NCI-H1092 (cell line): Measurements from ENCODE around the gene GEMIN7.
A peak's percentile ranks its signal among the peaks of the same experiment; 100 is the strongest.
"Not testable (repeated sequence)": the region's sequence is repeated elsewhere in the genome, so short reads cannot be mapped to it uniquely, and the experiment has no call there.

ENCODE experiments used
- DNase-seq: peaks from one replicate; lab custom pipeline; 2025; lab: John Stamatoyannopoulos, UW

Gene GEMIN7

DNA sequence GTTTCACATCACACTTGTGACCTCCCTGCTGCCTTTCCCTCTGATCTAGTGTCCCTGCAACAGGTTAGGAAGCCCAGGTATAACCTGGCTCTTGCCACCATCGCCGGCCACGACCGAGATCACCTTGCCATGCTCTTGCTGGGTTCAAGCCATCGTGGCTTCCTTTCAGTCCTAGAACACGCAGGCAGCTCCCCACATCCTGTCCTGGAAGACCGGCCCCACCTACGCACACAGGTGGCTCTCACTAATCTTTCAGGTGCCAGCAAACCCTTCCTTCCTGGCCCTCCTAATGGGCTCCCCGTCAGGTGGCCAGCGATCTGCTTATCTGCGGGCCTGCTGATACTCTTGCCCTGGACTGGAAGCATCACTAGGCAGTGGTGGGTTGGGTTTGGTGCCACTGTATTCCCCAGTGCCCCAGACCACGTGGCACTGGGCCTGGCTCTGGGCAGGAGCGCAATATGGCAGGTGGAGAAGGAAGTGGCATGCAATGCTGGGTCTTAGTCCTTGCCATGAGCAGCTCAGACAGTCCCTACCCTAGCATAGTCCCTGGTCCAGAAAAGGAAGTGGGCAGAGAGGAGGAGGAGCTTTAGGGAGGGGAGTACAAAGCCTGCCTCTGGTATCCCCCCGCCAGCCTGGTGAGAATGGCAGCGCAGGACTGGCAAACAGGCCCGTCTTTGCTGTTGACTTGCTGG lies 25.7 kb downstream of the GEMIN7 start:
- DNase-seq = no peak

DNA sequence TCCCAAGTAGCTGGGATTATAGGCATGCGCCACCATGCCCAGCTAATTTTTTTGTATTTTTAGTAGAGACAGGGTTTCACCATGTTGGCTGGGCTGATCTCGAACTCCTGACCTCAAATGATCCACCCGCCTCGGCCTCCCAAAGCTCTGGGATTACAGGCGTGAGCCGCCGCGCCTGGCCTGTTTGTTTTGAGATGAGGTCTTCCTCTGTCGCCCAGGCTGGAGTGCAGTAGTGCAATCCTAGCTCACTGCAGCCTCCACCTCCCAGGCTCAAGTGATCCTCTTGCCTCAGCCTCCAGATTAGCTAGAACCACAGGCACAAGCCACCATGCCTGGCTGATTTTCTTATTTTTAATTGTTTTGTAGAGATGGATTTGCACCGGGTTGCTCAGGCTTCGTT lies 27.3 kb downstream of the GEMIN7 start:
- not testable (repeated sequence) for DNase-seq

DNA sequence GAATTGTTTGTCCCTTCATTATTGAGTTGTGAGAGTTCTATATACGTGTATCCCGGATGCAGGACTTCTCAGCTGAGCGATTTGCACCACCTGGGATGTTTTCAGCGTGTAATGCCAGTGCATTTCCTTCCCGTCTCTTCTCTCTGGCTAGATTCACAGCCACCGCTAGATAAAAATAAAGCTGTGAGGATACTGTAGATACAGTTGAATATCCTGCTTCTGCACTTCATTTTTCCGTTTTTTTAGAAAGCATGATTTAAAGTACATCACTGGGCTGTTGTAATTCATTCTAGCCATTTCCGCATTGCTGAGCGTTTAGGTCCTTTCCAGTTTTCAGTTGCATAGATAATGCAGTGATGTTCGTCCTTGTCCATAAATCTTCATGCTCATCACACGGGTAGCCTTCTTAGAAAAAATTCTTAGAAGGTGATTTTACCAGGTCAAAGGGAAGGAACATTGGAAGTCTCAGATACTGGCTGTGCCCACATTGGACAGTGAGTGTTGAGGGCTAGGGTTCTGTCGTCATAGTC lies 28.6 kb downstream of the GEMIN7 start:
- DNase-seq = no peak

DNA sequence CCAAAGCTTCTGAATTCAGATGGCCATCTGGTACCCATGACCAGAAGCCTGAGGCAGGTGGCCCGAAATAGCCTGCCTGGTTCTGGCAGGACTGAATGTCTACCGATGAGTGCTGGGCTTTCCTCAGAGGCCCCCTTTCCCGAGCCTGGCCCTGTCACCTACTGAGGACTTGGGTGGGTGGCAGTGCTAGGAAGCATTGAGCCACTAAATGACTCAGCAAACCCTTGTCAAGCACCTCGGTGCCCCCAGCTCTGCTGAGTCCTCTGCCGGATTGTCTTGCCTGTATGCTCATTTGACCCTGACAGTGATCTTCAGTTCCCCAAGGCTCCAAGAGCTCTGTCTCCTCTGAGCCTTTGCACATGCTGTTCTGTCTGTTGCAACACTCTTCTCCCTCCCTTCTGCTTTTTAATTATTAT lies 31.8 kb downstream of the GEMIN7 start:
- DNase-seq = no peak

DNA sequence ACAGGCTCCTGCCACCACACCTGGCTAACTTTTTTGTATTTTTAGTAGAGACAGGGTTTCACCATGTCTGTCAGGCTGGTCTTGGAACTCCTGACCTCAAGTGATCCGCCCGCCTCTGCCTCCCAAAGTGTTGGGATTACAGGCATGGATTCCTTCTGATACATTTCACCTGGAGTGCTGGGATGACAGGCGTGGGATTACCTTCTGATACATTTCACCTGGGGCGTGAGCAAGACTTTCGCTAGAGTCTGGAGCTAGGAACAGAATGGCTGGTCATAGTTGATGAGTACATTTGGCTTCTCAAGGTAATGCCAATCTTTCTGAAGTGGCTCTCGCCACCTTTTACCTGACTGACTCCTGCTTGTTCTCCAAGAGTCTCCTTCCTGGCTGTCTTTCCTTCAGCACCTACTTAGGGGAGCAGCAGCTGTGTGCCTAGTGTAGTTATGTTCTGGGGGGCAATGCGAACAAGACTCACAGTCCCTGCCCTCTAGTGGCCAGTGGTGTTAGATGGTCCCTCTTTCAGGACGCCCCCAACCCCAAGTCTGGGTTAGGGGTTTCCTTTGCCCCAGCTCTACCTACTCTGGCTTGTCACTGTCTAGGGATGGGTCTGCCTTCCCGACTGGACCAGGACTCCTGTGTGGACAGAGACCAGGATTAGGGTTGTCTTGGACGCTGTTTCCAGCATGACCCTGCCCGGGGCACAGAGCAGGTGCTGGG lies 33.2 kb downstream of the GEMIN7 start:
- DNase-seq = no peak

DNA sequence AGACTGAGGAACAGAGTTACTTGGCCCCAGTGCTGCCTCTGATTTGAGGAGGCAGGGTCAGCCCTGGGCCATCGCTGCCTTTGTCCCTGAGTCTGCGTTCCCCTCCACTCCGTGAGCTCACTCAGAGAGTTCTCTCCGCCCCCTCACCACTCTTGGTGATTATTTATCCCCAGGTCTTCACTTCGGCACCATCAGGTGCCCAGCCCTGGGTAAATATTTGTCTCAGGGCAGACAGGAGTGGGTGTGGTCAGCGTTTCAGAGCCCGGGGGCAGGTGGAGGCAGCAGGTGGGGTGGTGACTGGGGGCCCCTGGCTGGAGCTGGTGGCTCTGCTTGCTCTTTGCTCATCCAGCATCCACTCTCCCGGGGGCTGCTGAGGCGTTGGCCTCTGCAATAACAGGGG lies 34.6 kb downstream of the GEMIN7 start:
- peak; percentile 41 for DNase-seq

DNA sequence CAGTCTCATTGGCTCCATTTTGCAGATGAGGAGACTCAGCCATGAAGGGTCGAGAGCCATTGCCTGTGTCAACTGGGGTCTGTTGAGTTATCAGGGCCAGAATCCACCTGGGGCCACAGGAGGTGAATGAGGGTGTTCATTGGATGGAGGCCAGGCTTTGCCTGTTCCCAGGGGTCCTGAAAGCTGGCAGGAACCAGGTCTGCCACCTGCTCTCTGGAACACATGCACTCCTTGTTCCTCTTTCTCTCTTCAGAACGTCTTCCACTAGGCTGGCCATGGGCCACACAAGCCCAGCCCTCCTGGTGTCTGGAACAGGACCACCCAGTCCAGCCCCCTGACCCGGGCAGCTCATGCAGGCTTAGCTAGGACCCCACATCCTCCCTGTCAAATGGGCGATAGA lies 35.1 kb downstream of the GEMIN7 start:
- DNase-seq = no peak

DNA sequence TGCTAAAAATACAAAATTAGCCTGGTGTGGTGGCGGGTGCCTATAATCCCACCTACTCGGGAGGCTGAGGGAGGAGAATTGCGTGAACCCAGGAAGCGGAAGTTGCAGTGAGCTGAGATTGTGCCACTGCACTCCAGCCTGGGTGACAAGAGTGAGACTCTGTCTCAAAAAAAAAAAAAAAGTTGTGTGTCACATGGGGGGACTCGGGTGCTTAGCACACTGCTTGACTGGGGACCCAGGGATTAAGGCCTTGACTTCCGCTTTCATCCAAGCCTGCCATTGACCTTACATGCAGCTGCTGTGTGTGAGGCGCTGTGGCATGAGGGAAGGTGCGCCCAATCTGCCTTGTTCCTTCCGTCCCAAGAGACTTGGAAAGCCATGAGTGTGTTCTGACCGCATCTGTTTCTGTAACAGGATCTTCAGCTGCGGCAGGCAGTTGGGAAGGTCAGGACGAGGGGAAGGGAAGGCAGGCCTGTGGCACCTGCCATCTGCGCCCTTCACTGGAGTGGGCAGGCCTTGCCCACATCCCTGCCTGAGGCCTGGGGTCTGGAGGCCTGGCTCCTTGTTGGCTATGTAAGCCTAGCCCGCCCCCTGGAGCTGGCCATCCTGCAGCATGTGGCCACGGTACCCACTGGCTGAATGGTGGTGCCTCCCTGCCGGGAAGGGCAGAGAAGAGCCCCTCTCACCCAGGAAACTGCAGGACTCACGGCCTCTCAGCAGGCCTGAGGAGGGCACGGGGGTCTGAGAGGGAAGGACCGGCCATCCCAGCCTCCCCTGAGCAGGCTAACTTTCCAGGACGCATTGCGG lies 37.0 kb downstream of the GEMIN7 start:
- DNase-seq = peak; percentile 35

DNA sequence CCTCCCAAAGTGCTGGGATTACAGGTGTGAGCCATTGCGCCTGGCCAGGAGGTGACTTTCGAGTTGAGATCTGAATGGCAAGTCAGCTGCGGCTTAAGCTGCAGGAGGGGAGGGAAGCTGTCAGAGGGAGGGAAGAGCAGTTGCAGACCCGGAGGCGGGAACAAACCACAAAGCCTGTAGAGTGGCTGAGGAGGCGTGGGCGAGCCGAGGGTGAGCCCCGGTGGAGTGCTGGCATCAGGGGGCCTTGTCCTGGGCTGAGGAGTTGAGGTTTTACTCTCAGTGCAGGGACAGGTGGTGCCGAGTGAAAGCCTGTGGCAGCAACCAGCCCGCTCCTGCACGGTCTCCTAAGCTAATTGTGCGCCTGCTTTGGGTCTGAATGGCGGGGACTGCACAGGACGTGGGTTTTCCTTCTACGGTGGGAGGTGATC lies 38.1 kb downstream of the GEMIN7 start:
- no peak for DNase-seq

DNA sequence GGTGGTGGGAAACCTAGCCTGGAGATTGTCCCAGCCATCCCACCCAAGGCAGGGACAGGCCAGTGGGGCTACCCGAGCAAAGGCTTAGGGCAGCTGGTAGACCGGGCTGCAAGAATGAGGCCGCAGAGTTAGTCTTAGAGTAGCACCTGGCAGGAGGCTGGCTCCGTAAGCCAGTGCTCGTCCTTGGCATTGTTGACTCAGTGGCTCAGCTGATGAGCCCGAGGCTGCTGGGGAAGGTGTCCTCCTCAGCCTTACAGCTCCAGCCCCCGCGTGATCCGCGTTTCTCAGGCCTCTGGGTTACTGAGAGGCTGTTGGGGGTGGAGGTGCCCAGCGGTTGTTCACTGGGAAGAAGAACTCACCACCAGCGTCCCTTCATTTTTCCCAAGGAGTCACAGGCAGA lies 38.6 kb downstream of the GEMIN7 start:
- no peak for DNase-seq

DNA sequence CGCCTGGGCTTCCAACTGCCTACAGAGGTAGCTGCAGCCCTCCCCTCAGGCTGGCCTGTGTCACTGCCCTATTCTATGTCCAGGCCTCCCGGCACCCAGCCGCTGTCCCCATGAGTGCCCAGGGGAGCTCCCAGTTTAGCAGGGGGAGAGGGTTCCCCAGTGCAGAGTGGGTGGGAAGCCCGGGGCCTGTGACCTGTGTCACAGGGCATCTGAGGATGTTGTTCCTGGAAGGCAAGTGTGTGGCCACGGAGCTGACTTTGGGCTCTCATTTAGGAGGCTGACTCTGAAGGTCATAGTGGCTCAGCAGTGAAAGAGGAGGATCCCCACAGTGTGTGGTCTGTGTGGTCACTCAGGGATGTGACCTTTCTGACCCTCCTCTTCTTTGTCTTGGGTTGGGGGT lies 39.0 kb downstream of the GEMIN7 start:
- no peak for DNase-seq

DNA sequence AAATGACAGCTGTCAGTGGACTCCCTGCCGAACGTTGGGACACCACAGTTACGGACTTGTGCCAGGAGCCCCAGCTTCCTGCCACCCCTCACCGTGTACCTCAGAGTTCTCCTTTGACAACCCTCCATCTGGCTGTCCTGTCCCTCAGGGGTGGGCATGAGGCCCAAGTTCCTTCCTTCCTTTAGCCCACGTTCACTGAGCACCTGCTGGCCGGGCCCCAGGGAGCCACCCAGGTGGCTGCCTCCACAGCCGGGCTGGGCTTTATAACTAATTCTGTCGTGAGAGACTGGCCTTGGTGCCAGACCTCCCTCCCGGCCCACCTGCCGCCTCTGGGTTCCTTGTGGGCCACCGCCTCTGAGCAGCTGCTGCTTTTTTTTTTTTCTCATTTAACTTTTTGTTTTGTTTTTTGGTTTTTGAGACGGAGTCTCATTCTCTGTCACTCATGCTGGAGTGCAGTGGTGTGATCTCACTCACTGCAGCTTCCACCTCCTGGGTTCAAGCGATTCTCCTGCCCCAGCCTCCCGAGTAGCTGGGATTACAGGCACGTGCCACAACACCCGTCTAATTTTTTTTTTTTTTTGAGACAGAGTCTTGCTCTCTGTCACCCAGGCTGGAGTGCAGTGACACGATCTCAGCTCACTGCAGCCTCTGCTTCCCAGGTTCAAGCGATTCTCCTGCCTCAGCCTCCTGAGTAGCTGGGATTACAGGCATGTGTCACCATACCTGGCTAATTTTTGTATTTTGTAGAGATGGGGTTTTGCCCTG lies 39.7 kb downstream of the GEMIN7 start:
- DNase-seq = not testable (repeated sequence)

DNA sequence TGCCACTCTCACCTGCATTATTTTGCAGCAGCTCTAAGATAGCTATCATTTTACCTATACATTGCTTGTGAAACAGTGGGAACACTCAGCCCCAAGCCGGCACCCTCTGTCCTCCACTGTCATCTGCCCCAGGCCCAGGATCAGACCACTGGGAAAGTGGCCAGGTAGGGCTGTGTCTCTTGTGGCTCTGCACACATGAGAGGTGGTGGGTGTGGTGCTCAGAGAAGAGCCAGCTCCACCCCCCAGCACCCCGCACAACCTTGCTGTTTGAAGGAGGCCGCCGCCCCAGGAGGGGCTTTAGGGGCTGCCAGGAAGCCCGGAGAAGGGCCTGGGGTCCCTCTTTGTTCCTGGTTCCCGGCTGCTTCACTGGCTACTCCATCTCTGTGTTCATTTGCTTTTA lies 40.5 kb downstream of the GEMIN7 start:
- DNase-seq = no peak

DNA sequence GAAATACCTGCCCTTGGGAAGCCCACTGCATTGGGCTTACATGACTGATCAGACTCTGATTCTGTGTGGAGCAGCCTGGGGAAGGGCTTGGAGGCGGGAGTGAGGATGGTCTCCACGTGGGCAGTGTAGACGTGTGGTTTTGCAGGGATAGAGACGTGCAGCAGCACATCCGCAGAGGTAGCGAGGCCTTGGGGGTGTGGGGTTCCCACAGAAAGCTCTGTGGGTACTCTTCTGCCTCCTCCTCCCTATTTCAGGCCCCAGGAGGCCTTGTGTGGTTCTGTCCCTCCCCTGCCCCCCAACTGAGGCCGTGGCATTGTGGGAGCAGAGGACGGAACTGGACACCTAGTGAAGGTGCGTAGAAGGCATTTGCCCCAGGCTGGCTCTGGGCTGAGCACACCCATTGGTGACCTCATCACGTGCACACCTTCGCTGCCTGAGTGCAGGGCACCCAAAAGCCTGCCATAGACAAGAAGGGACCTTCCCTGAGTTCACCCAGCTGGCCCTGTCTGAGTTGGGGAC lies 42.8 kb downstream of the GEMIN7 start:
- DNase-seq = no peak

DNA sequence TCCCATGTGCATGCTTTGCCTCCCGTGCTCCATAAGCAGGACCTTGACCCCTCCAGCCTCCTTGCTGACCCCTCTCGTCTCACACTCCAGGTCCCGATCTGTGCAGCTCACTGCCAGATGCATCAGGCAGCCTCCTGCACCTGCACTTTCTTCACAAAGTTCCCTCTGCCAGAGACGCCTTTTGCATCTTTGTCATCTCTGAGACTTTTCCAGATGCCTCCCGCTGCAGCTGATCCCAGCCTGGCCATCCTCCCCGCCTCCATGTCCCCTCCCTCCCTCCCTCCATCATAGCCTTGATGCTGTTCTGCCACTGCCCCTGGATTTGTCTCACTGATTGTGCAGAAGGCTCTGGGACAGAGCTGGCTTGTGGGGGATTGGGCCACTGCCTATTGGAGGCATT lies 43.8 kb downstream of the GEMIN7 start:
- no peak for DNase-seq

DNA sequence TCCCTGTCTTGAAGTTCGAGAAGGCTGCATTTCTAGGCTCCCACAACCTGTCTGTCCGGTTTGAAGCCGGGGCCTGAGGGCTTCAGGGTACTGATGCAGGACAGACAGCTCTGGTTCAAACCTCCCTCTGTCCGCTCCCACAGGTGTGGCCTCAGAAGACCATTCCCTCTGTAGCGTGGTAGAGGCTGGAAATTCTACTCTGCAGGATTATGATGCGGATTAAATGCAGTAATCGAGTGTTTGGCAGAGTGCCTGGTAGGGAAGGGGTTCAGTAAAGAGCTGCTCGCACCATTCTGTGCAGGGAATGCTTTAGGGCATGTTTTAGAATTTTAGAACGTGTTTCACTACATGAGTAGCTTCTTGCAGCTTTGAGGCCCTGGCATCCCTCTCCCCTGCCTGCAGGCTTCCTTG lies 44.4 kb downstream of the GEMIN7 start:
- no peak for DNase-seq

DNA sequence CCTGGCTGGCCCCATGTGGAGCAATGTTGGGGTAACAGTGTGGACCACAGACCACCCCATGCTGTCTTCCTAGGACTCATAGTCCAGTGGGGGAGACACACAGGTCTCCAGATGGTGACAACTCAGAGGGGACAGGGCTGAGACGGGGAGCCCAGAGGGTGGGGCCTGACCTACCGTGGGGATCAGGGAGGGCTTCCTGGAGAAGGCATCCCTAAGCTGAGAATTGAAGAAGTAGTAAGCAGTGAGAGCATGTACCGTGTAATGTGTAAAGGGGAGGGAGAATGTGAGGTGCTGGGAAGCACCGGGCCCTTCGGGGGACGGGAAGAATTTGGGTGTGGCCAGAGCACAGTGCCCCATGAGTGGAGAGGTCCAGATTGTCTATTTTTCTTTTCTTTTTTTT lies 45.0 kb downstream of the GEMIN7 start:
- no peak for DNase-seq

DNA sequence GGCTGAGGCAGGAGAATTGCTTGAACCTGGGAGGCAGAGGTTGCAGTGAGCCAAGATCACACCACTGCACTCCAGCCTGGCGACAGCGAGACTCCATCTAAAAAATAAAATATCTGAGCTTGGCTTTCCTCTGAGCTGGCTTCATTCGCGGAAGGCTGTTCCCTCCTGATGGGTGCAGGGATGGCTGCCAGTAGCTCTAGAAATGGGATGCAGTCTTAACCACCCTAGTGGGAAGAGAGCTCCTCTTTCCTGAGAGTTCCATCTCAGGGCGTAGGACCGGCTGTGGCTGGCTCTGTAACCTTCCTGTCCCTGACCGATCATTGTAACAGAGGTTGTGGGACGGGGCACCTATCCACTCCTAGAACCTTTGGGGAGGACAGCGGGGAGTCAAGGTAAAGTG lies 46.3 kb downstream of the GEMIN7 start:
- no peak for DNase-seq

DNA sequence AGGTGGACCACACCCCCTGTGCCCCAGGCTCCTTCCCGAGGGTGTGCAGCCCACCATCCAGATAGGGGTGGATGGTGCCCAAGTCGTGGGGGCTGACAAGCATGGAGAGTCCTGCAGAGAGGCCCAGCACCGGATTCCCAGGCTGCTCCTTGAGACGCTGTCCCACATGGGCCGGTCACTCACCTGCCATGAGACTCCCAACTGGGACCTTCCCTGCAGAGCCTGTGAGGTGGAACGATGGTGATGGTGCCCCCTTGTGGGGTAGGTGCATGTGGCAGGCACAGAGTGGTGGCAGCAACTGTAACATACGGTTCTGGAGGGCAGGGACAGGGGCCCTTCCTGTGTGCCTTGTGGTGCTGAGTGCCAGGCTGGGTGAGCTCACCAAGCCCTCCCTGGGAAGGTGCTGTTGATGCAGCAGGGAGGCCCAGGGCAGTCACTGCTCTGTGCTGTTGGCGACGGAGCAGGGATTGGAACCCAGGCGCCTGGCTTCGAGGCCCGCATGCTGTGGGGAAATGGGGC lies 47.0 kb downstream of the GEMIN7 start:
- DNase-seq = no peak

DNA sequence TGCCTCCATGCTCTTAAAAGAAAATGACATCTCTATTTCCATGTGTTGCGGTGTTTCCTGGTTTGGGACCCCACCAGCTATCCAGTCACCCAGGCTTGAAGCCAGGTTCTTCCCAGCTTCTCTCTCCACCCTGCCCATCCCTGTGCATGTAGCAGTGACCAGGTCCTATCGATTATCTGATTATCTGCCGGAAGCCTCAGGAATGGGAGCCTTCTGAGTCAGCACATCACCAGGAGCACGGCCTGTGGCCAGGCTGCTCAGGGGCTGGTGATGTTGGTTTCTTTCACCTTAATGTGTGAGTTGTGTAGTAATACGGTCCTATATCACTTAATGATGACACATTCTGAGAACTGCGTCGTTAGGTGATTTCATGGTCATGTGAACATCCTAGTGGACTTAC lies 47.6 kb downstream of the GEMIN7 start:
- DNase-seq = no peak

DNA sequence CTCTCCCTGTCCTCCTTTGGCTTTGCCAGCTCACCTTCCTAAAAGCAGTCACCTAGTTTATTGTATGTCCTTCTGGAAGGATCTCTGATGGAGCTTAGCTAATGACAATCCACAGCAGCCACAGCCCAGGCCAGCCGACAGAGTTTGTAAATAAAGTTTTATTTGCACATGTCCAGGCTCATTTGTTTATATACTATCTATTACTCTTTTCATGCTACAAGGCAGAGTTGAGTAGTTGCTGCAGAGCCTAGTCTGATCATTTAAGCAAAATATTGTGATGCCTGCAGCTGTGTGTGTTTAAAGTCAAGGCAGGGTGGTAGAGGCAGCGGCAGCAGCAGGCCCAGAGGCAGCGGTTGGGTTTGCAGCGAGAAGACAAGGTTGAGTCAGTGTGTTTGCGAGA lies 49.1 kb downstream of the GEMIN7 start:
- no peak for DNase-seq

DNA sequence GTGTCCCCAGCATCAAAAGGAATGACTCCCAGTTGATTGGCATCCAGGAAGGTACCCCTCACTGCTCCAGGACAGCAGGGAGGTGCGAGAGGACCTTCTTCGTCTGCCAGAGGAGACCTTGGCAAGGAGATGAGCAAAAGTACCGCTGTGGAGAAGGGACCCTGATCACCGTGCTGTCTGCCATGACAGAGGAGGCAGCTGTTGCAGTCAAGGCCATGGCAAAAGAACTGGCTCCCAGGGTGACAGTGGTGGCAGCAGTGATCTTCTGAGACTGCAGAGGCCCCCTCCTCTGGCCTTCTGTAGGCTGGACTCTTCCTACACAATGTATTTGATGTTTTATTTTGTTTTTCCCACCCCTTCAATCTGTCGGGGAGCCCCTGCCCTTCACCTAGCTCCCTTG lies 49.7 kb downstream of the GEMIN7 start:
- no peak for DNase-seq
